ENCODE results near the gene CRAMP1.
"Not testable (repeated sequence)": the region's sequence is repeated elsewhere in the genome, so short reads cannot be mapped to it uniquely, and the experiment has no call there.

The CRAMP1 gene

GRCh38 chr16:1713933-1714332 is 101.8 kb downstream of the CRAMP1 start:
- DNase-seq (ENCODE audit: low spot score) = no peak

- DNase-seq (ENCODE audit: low spot score) = no peak
These were observed 103.1 kb downstream of the CRAMP1 start for GRCh38 chr16:1715220-1715619.

- DNase-seq (ENCODE audit: low spot score) = not testable (repeated sequence)
These were observed 106.1 kb downstream of the CRAMP1 start for GRCh38 chr16:1718236-1718635.

- DNase-seq (ENCODE audit: low spot score) = not testable (repeated sequence)
These were observed 107.5 kb downstream of the CRAMP1 start for GRCh38 chr16:1719559-1720229.

- DNase-seq (ENCODE audit: low spot score) = no peak
These were observed 109.2 kb downstream of the CRAMP1 start for GRCh38 chr16:1721372-1721771.

- DNase-seq (ENCODE audit: low spot score) = peak; percentile 54
These were observed 111.4 kb downstream of the CRAMP1 start for GRCh38 chr16:1723450-1724147.

GRCh38 chr16:1724491-1724890 is 112.3 kb downstream of the CRAMP1 start:
- DNase-seq (ENCODE audit: low spot score) = no peak

GRCh38 chr16:1726661-1727502 is 114.7 kb downstream of the CRAMP1 start:
- DNase-seq (ENCODE audit: low spot score) = no peak

Measured in CD4-positive, alpha-beta T cell treated with Interleukin-2 at 100 ng/mL for 4 hours (primary cell).